GM18861 (cell line): ENCODE data around the gene SLC25A1.

Source experiments
- ATAC-seq: cut with Tn5 transposase; IDR thresholded peaks from one replicate; pipeline ENCODE4 v1.9.1; 2021; ENCODE audit not compliant: unreplicated experiment

Gene SLC25A1

GRCh38 chr22:19178657-19179496, at the start of gene SLC25A1:
Gene SLC25A1, minus strand, starts transcription at chr22:19178736. Its CDS starts 63 bp downstream, at chr22:19178673.
- ATAC-seq: peak; percentile 53

- no peak for ATAC-seq
Measured at GRCh38 chr22:19228179-19228578, 49.6 kb upstream of the SLC25A1 start.

DNA sequence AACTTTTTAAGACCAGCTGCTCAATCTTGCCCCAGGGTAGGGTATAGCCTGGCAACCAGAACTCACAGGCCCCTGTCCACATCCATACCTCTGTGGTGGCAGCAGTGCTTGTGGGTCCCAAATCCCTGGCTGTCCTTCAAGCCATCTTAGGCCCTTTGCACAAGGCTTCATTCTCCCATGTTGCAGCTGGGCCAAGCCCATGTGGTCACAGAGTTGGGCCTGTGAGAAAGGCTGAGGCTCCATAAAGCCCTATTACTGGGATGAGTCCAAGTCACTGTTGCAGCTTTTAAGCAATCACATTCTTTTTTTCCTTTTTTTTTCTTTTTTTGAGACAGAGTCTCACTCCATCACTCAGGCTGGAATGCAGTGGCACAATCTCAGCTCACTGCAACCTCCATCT, 47.9 kb upstream of the SLC25A1 start:
- ATAC-seq: no peak

DNA sequence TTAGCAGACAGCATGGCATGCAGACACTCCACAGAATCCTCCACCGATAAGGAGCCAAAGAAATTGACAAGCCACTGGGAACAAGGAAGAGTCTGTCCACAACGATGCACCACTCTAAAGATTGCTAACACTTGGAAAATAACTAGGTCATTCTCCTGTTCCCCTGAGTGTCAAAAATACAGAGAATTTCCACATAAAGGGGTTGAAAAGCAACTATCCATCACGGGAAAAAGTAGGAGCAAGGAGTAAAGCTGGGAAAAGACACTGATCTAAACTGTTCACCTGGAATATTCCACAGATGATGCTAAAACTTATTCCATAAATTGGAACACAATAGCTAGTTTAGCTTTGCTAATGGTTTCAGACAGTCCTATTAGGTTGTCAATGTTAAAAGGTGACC, 47.0 kb upstream of the SLC25A1 start:
- no peak for ATAC-seq

DNA sequence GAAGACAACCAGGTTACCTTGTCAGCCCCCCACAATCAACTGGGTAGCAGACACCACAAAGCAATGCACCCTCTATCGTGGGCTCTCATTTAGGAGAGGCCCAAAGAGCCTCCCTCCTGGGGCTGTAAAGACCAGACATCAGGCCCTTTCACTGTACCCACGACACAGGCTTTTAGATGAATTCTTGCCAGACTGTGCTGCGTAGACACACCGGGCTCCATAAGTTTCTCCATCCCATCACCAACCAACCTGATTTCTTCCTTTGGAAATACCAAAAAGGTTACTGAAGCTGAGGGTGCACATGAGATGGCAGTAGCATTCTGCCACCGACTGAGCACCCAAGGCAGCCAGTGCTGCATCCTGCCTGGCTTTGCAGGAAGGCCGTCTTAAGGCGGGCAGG, 46.4 kb upstream of the SLC25A1 start:
- no peak for ATAC-seq

GRCh38 chr22:19224557-19224956, 46.0 kb upstream of the SLC25A1 start:
- no peak for ATAC-seq

GRCh38 chr22:19223617-19224016, 45.1 kb upstream of the SLC25A1 start:
- no peak for ATAC-seq

GRCh38 chr22:19223110-19223509, 44.6 kb upstream of the SLC25A1 start:
- ATAC-seq: no peak

GRCh38 chr22:19222242-19223005, 43.9 kb upstream of the SLC25A1 start:
- no peak for ATAC-seq

- no peak for ATAC-seq
Measured at GRCh38 chr22:19220867-19221266, 42.3 kb upstream of the SLC25A1 start.

- ATAC-seq: no peak
Measured at GRCh38 chr22:19218541-19219233, 40.2 kb upstream of the SLC25A1 start.

DNA sequence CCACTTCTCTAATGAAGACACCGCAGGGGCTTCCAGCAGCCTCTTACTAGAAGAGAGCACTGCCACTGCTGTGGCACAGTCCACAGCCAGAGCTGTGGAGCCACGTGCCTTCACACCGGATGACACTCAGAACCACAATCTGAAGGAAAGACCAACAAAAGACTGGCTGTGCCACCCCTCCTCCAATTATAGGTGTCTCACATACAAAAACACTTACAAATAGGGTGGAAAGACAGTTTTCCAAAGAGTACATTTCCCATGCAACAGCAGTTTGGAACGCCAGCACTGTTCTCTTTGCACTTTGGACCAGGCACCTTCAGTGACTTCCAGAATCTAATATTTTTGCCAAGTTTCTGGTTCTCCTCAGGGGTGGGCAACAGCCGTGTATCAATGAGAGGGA, 38.0 kb upstream of the SLC25A1 start:
- ATAC-seq: no peak

DNA sequence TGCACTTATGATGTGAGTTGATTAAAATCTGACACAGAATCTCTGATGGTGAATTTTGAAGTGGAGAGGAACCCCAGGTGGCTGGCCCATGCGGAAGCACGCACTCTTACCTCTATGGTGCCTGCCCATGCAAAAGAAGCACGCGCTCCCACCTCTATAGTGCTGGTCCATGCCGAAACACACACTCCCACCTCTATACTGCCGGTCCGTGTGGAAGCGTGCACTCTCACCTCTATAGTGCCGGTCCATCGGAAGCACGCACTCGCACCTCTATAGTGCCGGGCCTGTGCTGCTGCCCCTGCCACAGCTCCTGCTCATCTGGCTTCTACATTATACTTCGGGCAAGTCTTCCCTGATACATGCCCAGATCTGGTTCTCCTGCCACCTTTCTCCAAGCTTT, 36.8 kb upstream of the SLC25A1 start:
- ATAC-seq: no peak

DNA sequence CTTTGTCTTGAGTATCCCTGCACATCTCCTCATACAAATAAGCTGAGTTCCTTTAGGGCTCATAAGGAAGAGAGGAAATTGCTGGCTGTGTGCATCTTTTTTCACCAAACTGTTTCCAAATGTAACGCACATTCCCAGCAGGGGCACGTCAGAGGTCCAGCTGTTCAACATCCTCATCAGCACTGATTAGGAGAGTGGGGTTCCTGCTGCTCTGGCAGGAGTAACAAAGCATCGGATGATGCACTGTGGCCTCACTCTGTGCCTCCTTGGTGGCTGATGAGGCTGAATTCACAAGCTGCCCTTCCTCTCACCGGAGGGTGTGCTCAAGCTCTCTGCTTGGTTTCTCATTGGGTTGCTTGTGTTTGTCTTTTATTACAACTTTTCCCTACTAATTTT, 35.5 kb upstream of the SLC25A1 start:
- ATAC-seq: no peak

DNA sequence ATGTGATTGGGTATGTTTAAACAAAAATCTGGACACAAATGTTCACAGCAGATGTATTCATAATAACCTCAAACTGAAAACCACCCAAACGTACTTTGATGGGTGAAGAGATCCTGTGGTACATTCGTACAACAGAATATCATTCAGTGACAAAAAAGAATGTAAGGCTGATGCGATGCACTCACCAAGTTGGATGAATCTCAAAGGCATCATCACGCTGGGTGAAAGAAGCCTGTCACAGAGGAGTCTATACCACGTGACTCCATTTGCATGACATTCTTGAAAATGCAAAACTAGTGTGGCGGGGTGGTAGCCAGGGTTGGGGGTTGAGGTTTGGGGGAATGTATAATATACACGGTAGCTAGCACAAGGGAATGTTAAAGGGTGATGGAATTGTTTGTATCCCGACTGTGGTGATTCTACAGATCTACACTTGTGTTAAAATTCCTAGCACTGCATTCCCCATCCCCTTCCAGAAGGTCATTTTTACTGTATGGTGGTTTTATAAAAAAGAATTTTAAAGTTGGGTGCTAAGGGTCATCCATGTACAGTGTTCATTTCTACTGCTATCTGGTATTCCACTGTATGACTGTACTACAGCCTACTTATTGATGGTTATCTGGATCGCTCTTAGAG, 35.0 kb upstream of the SLC25A1 start:
- ATAC-seq: no peak

GRCh38 chr22:19213001-19213400, 34.5 kb upstream of the SLC25A1 start:
- no peak for ATAC-seq

- ATAC-seq: no peak
Measured at GRCh38 chr22:19212302-19212870, 33.9 kb upstream of the SLC25A1 start.

DNA sequence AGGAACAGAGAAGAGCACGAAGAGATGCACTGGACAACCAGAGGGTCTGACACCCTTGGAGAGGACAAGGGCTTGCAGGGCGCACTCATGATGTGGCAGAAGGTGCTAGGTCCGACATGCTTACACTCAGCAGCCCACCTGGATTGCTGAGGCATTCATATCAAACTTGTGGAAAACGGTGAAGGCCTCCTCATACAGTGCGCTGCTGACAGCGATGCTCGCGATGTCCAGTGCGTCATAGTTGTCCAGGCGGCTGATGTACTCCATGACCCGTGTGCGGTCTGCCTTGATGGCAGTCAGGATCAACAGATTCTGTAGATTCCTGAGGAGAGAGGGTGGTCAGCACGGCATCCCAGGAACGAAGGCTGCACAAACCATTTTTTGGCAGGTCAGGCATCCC, 31.7 kb upstream of the SLC25A1 start:
- ATAC-seq: no peak

DNA sequence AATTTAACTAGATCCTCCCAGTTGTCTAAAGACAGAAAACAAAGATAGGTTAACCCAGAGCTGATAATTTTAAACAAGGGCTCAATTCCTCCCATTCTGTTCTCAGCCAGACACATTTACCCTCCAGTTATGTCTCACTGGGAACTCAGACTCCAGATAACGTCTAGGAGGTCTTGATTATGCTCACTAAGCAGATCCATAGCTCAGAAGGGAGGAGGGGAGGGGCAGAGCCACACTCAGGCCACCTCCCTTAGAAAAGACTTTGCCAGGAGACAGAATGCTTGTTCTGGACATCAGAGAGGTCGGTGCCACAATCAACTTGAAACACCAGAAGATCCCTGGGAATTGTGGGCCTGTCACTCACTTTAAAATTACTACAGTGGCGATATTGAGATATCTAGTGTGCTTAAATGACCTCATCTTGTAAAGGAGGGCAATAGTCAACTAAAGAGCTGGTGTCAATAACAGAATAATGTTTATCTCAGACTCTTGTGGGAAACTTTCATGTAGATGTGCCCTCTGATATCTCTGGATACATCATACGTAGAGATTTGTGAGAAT, 29.8 kb upstream of the SLC25A1 start:
- no peak for ATAC-seq

- no peak for ATAC-seq
Measured at GRCh38 chr22:19207884-19208283, 29.3 kb upstream of the SLC25A1 start.

DNA sequence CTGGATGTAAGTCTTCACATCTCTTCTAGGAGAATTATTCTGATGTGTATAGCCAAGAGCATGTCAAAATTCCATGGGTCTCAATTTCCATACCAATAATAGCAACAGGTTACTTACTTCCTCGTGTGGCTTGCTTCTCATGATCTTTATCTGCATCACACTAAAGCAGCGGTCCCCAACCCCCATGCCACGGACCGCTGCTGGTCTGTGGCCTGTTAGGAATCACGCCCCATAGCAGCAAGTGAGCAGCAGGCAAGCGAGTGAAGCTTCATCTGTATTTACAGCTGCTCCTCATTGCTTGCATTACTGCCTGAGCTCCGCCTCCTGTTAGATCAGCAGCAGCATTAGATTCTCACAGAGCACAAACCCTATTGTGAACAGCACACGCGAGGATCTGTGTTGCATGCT, 28.9 kb upstream of the SLC25A1 start:
- no peak for ATAC-seq
